Liver (tissue), 9 donors: Measurements from ENCODE around the gene SWT1. TPM values are rescaled to one million over a fixed set of nuclear protein-coding genes. Genes with fewer than 3 reads are reported as not detected.

Experiments
- DNase-seq: peaks from one replicate; pipeline ENCODE4 v3.0.0-alpha.2; 2017; ENCODE audit warnings: low spot score
- H3K27ac ChIP-seq, 2 donors: one replicate each; pipeline ENCODE4 v1.7.0; 2013; ENCODE audit warnings: inconsistent platforms in 2 of 2, low read length in 2 of 2, control low read depth in 1 of 2, low read depth in 1 of 2, mild to moderate bottlenecking in 1 of 2
- H3K27me3 ChIP-seq, 4 donors: one replicate each; pipeline versions ENCODE4 v1.6.1 to v1.7.0; 2013; ENCODE audit warnings: low read length in 3 of 4, inconsistent platforms in 1 of 4, mild to moderate bottlenecking in 1 of 4, moderate library complexity in 1 of 4; ENCODE audit not compliant: control insufficient read depth in 4 of 4, insufficient read depth in 4 of 4
- H3K36me3 ChIP-seq, 4 donors: one replicate each; pipeline versions ENCODE4 v1.6.1 to v1.7.0; 2013; ENCODE audit warnings: low read length in 3 of 4, mild to moderate bottlenecking in 3 of 4, low read depth in 1 of 4, moderate library complexity in 1 of 4; ENCODE audit not compliant: control insufficient read depth in 4 of 4, insufficient read depth in 3 of 4
- H3K4me1 ChIP-seq, 4 donors: one replicate each; pipeline versions ENCODE4 v1.6.1 to v1.7.0; 2013; ENCODE audit warnings: low read length in 3 of 4, mild to moderate bottlenecking in 3 of 4, moderate library complexity in 1 of 4; ENCODE audit not compliant: control insufficient read depth in 4 of 4, insufficient read depth in 4 of 4
- H3K4me3 ChIP-seq, 3 donors: one replicate each; pipeline versions ENCODE4 v1.6.1 to v1.7.0; 2013; ENCODE audit warnings: low read length in 3 of 3, control low read depth in 1 of 3, low read depth in 1 of 3, mild to moderate bottlenecking in 1 of 3
- H3K9ac ChIP-seq, 2 donors: one replicate each; pipeline ENCODE4 v1.7.0; 2013; ENCODE audit warnings: low read length in 2 of 2, mild to moderate bottlenecking in 2 of 2, moderate library complexity in 2 of 2, control low read depth in 1 of 2, low read depth in 1 of 2
- H3K9me3 ChIP-seq, 4 donors: one replicate each; pipeline versions ENCODE4 v1.6.1 to v1.7.0; 2013; ENCODE audit warnings: low read length in 3 of 4; ENCODE audit not compliant: control insufficient read depth in 4 of 4
- EGR1 ChIP-seq, 2 donors: IDR thresholded peaks; 2 replicates each; pipeline ENCODE4 v1.6.1; 2016 to 2018; ENCODE audit warnings: antibody characterized with exemption in 2 of 2, low read depth in 2 of 2
- FOXA1 ChIP-seq: IDR thresholded peaks from 2 replicates; pipeline ENCODE4 v1.6.1; 2016; ENCODE audit warnings: antibody characterized with exemption
- FOXA2 ChIP-seq: IDR thresholded peaks from 2 replicates; pipeline ENCODE4 v1.6.1; 2016; ENCODE audit warnings: antibody characterized with exemption
- GABPA ChIP-seq, 2 donors: IDR thresholded peaks in 1 of 2; conservative IDR thresholded peaks in 1 of 2; 2 replicates each; pipeline ENCODE4 v1.6.1; 2016; ENCODE audit warnings: antibody characterized with exemption in 2 of 2, mild to moderate bottlenecking in 1 of 2, moderate library complexity in 1 of 2
- HNF4A ChIP-seq, 2 donors: conservative IDR thresholded peaks; 2 replicates each; pipeline ENCODE4 v1.6.1; 2016; ENCODE audit warnings: antibody characterized with exemption in 2 of 2, mild to moderate bottlenecking in 2 of 2
- HNF4G ChIP-seq: IDR thresholded peaks from 2 replicates; pipeline ENCODE4 v1.6.1; 2016; ENCODE audit warnings: antibody characterized with exemption
- JUND ChIP-seq, 2 donors: IDR thresholded peaks; 2 replicates each; pipeline ENCODE4 v1.6.1; 2016; ENCODE audit warnings: antibody characterized with exemption in 2 of 2
- NR2F2 ChIP-seq: IDR thresholded peaks from 2 replicates; pipeline ENCODE4 v1.6.1; 2016; ENCODE audit warnings: antibody characterized with exemption
- RAD21 ChIP-seq, 2 donors: IDR thresholded peaks; 2 replicates each; pipeline ENCODE4 v1.6.1; 2016; ENCODE audit warnings: antibody characterized with exemption in 2 of 2, mild to moderate bottlenecking in 2 of 2
- RXRA ChIP-seq, 2 donors: IDR thresholded peaks; 2 replicates each; pipeline ENCODE4 v1.6.1; 2017 to 2018; ENCODE audit warnings: antibody characterized with exemption in 2 of 2, mild to moderate bottlenecking in 1 of 2
- SP1 ChIP-seq: IDR thresholded peaks from 2 replicates; pipeline ENCODE4 v1.6.1; 2018; ENCODE audit warnings: antibody characterized with exemption, mild to moderate bottlenecking
- TAF1 ChIP-seq: conservative IDR thresholded peaks from 2 replicates; pipeline ENCODE4 v1.6.1; 2016; ENCODE audit warnings: antibody characterized with exemption, mild to moderate bottlenecking
- YY1 ChIP-seq: IDR thresholded peaks from 2 replicates; pipeline ENCODE4 v1.6.1; 2016; ENCODE audit warnings: antibody characterized with exemption, mild to moderate bottlenecking
- WGBS: extraction: QIAGEN DNeasy Blood & Tissue Kit; methylation state at CpG from one replicate; pipeline ENCODE4 v1.1.7; 2013; 5-methylcytosine and 5-hydroxymethylcytosine counted together
- polyA plus RNA-seq, 2 donors: library from polyadenylated mRNA; stranded (reverse) in 1 of 2; unstranded in 1 of 2; fragments of 200-250 nt in 1 of 2; fragments of >200 nt in 1 of 2; fragmentation: Nextera tagmentation in 1 of 2; extraction: Ambion mirVana in 1 of 2; gene quantifications; one replicate each; pipeline versions ENCODE4 v1.2.1 to v1.2.3, GENCODE V29; 2013 to 2015
- total RNA-seq, 2 donors: library from RNA; depleted of rRNA; stranded (reverse); fragments of >200 nt; gene quantifications; one replicate each; pipeline ENCODE4 v1.2.3, GENCODE V29; 2014
- TF ChIP-seq, protein P1 (sequence below): IDR thresholded peaks from 2 replicates; pipeline ENCODE4 v1.6.1; 2016; ENCODE audit warnings: antibody characterized with exemption, mild to moderate bottlenecking
- TF ChIP-seq, protein P2 (sequence below): IDR thresholded peaks from 2 replicates; pipeline ENCODE4 v1.6.1; 2016; ENCODE audit warnings: antibody characterized with exemption
- TF ChIP-seq, protein P3 (sequence below): IDR thresholded peaks from 2 replicates; pipeline ENCODE4 v1.6.1; 2016; ENCODE audit warnings: antibody characterized with exemption
- TF ChIP-seq, protein P4 (sequence below): IDR thresholded peaks from 2 replicates; pipeline ENCODE4 v1.6.1; 2016; ENCODE audit warnings: antibody characterized with exemption
- TF ChIP-seq, protein P5 (sequence below): fragments of 150-350 bp; IDR thresholded peaks from 2 replicates; pipeline ENCODE4 v1.5.1; 2017; ENCODE audit warnings: improper control_type of control experiment, low read depth, low read length; ENCODE audit not compliant: missing input control
- donor health status: healthy.
- donor health status: healthy.
- donor health status: healthy.
- donor health status: healthy.
- donor health status: healthy.

The SWT1 gene
- total and polyA plus RNA-seq, 4 donors: 0.99 to 7.8 (median 2.9) TPM

DNA sequence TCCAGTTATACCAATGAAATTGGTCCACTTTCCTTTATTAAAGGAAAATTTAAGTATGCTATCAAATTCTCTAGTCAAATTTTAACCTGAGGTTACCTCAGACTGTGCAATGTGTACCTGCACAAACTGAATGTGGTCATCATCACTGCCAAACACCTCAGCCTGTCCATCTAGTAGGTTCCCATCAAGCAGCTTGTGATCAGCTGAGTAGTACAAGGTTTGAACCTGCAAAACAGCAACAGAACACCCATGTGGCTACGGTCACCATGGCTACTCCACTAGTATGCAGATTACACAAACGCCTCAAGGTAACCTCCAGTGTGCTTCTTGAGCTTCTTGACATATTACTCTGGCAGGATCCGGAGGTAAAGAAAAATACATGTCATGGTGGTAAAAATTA lies 148.5 kb downstream of the SWT1 start:
- TF ChIP-seq TAF1 (no peak), FOXA2 (peak; percentile 68), RXRA (IDR thresholded peaks at IDR 0.05) (peak; percentile 80 to 81), FOXA1 (peak; percentile 58), RAD21 (IDR thresholded peaks at IDR 0.05) (peak in 1 of 2 donors; percentile 19), NR2F2 (no peak), YY1 (no peak), SP1 (no peak), EGR1 (IDR thresholded peaks at IDR 0.05; ENCODE audit: low read depth in 2 of 2) (no peak), HNF4G (no peak), HNF4A (conservative IDR thresholded peaks at IDR 0.05) (peak; percentile 28 to 61), GABPA (IDR thresholded peaks at IDR 0.05 in 1 of 2, conservative IDR thresholded peaks at IDR 0.05 in 1 of 2) (no peak), JUND (IDR thresholded peaks at IDR 0.05) (no peak)
- TF ChIP-seq, protein P1, sequence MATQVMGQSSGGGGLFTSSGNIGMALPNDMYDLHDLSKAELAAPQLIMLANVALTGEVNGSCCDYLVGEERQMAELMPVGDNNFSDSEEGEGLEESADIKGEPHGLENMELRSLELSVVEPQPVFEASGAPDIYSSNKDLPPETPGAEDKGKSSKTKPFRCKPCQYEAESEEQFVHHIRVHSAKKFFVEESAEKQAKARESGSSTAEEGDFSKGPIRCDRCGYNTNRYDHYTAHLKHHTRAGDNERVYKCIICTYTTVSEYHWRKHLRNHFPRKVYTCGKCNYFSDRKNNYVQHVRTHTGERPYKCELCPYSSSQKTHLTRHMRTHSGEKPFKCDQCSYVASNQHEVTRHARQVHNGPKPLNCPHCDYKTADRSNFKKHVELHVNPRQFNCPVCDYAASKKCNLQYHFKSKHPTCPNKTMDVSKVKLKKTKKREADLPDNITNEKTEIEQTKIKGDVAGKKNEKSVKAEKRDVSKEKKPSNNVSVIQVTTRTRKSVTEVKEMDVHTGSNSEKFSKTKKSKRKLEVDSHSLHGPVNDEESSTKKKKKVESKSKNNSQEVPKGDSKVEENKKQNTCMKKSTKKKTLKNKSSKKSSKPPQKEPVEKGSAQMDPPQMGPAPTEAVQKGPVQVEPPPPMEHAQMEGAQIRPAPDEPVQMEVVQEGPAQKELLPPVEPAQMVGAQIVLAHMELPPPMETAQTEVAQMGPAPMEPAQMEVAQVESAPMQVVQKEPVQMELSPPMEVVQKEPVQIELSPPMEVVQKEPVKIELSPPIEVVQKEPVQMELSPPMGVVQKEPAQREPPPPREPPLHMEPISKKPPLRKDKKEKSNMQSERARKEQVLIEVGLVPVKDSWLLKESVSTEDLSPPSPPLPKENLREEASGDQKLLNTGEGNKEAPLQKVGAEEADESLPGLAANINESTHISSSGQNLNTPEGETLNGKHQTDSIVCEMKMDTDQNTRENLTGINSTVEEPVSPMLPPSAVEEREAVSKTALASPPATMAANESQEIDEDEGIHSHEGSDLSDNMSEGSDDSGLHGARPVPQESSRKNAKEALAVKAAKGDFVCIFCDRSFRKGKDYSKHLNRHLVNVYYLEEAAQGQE: no peak
- TF ChIP-seq, protein P2, sequence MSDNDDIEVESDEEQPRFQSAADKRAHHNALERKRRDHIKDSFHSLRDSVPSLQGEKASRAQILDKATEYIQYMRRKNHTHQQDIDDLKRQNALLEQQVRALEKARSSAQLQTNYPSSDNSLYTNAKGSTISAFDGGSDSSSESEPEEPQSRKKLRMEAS: no peak
- TF ChIP-seq, protein P3, sequence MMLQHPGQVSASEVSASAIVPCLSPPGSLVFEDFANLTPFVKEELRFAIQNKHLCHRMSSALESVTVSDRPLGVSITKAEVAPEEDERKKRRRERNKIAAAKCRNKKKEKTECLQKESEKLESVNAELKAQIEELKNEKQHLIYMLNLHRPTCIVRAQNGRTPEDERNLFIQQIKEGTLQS: no peak
- TF ChIP-seq, protein P4, sequence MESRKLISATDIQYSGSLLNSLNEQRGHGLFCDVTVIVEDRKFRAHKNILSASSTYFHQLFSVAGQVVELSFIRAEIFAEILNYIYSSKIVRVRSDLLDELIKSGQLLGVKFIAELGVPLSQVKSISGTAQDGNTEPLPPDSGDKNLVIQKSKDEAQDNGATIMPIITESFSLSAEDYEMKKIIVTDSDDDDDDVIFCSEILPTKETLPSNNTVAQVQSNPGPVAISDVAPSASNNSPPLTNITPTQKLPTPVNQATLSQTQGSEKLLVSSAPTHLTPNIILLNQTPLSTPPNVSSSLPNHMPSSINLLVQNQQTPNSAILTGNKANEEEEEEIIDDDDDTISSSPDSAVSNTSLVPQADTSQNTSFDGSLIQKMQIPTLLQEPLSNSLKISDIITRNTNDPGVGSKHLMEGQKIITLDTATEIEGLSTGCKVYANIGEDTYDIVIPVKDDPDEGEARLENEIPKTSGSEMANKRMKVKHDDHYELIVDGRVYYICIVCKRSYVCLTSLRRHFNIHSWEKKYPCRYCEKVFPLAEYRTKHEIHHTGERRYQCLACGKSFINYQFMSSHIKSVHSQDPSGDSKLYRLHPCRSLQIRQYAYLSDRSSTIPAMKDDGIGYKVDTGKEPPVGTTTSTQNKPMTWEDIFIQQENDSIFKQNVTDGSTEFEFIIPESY: no peak
- TF ChIP-seq, protein P5, sequence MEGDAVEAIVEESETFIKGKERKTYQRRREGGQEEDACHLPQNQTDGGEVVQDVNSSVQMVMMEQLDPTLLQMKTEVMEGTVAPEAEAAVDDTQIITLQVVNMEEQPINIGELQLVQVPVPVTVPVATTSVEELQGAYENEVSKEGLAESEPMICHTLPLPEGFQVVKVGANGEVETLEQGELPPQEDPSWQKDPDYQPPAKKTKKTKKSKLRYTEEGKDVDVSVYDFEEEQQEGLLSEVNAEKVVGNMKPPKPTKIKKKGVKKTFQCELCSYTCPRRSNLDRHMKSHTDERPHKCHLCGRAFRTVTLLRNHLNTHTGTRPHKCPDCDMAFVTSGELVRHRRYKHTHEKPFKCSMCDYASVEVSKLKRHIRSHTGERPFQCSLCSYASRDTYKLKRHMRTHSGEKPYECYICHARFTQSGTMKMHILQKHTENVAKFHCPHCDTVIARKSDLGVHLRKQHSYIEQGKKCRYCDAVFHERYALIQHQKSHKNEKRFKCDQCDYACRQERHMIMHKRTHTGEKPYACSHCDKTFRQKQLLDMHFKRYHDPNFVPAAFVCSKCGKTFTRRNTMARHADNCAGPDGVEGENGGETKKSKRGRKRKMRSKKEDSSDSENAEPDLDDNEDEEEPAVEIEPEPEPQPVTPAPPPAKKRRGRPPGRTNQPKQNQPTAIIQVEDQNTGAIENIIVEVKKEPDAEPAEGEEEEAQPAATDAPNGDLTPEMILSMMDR: no peak
- no peaks in the 10 kb centered on the region for H3K9me3 ChIP-seq
- H3K9ac ChIP-seq: no peak overlapping the region
- no peak overlapping the region for H3K4me3 ChIP-seq
- H3K4me1 ChIP-seq: peaks cover 0 to 10% (median 3%) of the 10 kb centered on the region in 4 donors
- H3K36me3 ChIP-seq: peaks cover 9 to 75% (median 66%) of the 10 kb centered on the region in 4 donors
- no peak overlapping the region for H3K27ac ChIP-seq
- WGBS: 66% methylated on average over 3 of the region's 3 CpGs
- DNase-seq: no peak
- no peaks in the 10 kb centered on the region for H3K27me3 ChIP-seq
